Stimulated activated naive CD4-positive, alpha-beta T cell (primary cell): ENCODE results near the gene ASPHD1.
A peak's percentile ranks its signal among the peaks of the same experiment; 100 is the strongest.
"Not testable (repeated sequence)": the region's sequence is repeated elsewhere in the genome, so short reads cannot be mapped to it uniquely, and the experiment has no call there.

ENCODE experiments used
- DNase-seq, 6 experiments: peaks; one replicate each; lab custom pipeline; 2025; lab: John Stamatoyannopoulos, UW

ASPHD1 gene

GRCh38 chr16:29877266-29877961, 22.9 kb upstream of the ASPHD1 start:
- DNase-seq, result peak in 5 of 6 experiments; percentile 15 to 43 (median 25)

- DNase-seq, result no peak
Measured at GRCh38 chr16:29878172-29878571, 22.1 kb upstream of the ASPHD1 start.

- no peak for DNase-seq
Measured at GRCh38 chr16:29881050-29881449, 19.2 kb upstream of the ASPHD1 start.

DNA sequence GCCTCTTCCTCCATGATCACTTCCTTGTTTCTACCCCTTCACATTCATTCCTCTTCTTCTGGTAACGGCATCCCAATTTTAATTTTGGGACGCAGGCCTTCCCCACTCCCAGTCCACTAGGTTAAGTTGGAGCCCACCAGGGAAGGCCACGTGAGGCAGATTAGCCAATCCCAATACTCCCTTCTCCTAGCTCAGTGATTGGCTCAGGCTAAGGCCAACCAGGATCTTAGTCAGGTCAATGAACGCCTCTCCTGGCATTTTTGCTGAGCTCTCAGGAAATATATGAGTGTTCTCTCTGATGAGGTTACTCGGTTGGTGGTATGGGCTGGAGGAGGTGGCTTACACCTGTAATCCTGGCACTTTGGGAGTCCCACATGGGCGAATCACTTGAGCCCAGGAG, 16.3 kb upstream of the ASPHD1 start:
- no peak for DNase-seq

- DNase-seq, result not testable (repeated sequence)
Measured at GRCh38 chr16:29889372-29889771, 10.9 kb upstream of the ASPHD1 start.

DNA sequence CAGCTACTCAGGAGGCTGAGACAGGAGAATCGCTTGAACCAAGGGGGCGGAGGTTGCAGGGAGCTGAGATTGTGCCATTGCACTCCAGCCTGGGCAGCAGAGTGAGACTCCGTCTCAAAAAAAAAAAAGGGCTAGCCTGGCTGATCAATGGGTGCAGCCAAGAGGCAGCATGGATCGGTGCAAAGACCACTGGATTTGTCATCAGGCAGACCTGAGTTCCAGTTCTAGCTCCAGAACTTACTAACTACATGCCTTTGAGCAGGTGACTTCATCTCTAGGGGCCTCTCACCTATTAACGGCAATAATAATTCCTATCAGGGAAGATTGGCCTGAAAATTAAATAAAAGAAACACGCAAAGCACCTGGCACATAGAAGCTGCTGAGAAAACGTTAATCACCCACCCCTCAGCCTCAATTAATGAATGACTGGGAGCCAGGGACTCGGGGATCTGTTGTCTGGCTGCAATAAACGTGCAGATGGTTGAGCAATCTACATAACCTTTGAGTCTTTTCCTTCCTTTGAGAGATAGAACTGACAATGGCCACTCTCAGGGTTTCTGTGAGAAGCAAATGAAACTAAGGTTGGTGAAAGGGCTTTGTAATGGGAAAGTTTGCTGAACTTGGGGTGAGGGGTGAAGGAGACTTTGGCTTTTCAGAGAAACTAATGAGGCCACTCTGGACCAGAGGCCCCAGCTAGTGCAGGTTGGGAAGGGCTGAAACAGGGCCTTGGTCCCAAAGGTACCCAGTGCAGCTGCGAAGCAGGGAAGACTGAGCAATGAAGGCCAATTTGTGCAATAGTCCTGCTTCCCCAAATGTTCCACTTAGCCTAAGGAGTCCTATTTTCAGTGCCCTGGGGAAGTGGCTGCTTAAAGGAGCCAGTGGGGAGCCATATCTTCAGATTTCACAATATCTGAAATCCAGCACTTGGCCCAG, 8.5 kb upstream of the ASPHD1 start:
- DNase-seq, result no peak

- DNase-seq, result no peak
Measured at GRCh38 chr16:29892458-29892813, 7.9 kb upstream of the ASPHD1 start.

DNA sequence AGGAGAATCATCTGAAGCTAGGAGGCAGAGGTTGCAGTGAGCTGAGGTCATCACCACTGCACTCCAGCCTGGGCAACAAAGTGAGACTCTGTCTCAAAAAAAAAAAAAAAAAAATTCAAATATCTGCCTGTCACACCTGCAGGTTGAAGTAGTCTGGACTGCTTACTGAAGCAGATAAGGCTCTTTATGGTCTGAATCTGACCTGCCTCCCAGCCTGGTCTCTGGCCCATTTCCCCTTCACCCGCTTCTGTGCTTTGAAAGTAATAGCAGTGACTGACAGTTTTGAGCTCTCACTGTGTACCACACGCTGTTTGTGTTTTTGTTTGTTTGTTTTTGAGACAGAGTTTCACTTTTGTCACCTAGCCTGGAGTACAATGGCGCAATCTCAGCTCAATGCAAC, 6.7 kb upstream of the ASPHD1 start:
- no peak for DNase-seq

GRCh38 chr16:29894352-29894751, 5.9 kb upstream of the ASPHD1 start:
- DNase-seq, result no peak

DNA sequence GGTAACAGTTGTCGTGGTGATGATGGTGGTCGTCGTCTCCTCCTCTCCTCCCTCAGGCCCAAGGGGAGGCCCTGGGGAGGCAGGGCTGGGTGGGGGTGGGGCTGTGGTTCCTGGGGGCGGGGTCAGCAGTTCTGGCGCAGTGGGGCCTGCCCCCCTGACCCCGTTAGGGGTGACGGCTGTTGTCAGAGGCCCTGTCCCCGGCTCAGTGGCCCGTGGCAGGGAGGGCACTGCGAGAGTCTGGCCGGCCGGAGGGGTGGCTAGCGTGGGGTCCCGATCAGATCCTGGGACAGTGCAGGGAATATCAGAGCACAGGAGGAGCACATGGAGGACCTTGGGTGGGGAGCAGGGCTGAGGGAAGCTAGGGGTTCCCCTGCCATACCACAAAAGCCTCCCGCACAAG, 3.4 kb upstream of the ASPHD1 start:
- no peak for DNase-seq

GRCh38 chr16:29897333-29897732, 3.0 kb upstream of the ASPHD1 start:
- no peak for DNase-seq

GRCh38 chr16:29898135-29898803, 2.0 kb upstream of the ASPHD1 start:
- DNase-seq, result no peak

DNA sequence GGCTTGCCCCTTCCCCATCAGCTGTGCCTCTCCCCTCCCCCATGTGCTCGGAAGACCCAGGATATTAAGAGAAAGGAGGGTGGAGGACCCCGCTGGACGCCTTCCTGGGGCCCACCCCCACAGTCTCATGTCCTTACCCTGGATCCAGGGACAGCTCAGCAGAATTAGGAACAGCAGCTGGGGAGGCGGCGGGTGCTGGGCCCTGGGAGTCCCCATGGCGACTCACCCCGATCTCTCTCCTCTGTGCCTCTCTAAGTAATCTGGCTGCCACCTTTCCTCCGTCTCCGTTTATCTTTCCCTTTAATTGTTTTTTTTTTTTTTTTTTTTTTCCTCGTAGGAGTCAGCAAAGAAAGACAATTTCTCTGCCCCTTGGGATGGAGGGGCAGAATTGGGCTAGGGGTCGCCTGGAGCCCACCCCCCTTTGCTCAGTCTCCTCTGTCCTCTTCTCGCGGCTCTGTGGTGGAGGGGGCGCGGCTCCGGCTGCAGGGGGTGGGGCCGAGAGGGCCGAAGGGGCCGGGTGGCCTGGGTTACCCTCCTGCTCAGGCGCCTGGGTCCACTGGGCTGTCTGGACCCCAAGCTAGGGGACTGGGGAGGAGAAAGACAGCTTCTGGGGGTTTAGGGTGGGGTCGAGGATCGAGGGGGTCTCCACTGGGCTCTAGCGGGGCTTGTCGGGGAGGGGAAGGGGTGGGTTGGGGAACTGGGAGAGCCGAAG, 1.3 kb upstream of the ASPHD1 start:
- DNase-seq, result no peak

DNA sequence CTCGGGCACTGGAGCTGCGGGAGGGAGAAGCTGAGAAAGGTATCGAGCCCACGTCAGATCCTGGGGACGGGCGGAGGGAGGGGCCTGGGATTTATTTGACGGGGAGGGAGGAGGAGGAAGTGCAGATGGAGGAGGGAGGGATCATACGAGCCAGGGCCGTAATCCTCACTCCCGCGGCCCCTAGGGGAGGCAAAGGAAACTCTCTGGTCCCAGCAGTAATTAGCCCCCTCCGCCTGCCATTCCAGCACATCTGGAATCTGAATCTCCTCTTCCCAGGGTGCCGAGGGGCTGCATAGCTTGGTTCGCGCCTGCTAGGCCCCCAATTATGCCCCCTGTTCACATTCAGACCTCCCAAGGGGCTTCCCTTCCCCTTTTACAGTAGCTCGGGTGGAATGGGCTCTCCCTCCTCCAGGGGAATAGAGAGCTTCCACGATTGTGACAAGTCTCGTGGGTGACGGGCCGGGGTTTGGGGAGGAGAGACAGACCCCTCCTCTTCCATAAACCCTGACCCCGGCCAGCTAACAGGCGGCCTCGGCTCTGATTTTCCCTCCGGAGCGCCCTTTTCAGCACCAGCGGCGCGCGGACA, 679 bp upstream of the ASPHD1 start, which contains the start of gene SEZ6L2:
Gene SEZ6L2, minus strand, starts transcription at position 35 of the 586 bp plus-strand sequence. CDS start 531 bp downstream, outside the sequence.
- DNase-seq, result no peak

DNA sequence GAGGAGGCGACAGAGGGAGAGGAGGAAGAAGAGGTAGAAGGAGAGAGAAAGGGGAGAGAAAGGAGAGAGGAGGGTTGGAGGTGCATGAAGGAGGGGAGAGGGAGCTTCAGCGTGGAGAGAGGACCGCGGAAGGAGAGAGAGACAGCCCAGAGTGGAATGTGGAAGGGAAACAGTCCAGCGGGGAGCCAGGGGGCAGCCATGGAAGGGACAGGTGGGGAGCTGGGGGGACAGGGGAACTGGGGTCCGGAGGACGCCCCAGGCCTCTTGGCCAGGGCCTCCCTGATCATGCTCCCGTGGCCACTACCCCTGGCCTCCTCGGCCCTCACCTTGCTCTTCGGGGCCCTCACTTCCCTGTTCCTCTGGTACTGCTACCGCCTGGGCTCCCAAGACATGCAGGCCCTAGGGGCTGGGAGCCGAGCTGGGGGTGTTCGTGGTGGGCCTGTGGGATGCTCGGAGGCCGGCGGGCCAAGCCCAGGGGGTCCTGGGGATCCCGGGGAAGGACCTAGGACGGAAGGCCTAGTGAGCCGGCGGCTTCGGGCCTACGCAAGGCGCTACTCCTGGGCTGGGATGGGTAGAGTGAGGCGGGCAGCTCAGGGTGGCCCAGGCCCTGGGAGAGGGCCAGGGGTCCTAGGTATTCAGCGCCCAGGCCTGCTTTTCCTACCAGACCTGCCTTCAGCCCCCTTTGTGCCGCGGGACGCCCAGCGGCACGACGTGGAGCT, 759 bp downstream of the ASPHD1 start:
- no peak for DNase-seq

DNA sequence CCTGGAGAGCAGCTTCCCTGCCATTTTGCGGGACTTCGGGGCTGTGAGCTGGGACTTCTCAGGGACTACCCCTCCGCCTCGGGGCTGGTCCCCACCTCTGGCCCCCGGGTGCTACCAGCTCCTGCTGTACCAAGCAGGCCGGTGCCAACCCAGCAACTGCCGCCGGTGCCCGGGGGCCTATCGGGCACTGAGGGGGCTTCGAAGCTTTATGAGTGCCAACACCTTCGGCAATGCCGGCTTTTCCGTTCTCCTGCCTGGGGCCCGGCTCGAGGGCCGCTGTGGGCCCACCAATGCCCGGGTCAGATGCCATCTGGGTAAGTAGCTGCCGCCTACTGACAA, 1.3 kb downstream of the ASPHD1 start:
- DNase-seq, result no peak

- no peak for DNase-seq
Measured at GRCh38 chr16:29903590-29903989, 3.3 kb downstream of the ASPHD1 start.

DNA sequence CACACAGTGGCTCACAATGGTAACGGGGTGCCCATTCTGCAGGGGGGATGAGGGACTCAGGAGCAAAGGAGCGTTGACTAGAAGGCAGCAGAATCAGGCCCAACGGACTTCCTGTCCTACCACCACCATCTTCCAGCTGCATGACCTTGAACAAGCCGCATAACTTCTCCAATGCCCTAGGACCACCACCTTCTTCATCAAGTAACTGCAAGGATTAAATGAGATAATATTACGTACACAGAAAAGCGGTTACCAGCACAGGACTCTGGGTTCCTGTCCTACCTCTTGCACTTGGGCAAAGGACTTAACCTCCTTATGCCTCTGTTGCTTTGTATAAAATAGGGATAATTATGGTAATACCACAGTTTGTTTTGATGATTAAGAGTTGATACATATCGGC, 4.7 kb downstream of the ASPHD1 start:
- DNase-seq, result no peak

GRCh38 chr16:29905668-29906067, 5.4 kb downstream of the ASPHD1 start:
- no peak for DNase-seq

GRCh38 chr16:29906520-29907244, 6.4 kb downstream of the ASPHD1 start:
- DNase-seq, result no peak
